SHP77 (cell line): ENCODE measurements around the gene SUSD1.

Experiments used
- DNase-seq, 2 experiments: peaks; one replicate each; lab custom pipeline; 2025; lab: John Stamatoyannopoulos, UW

SUSD1 gene

DNA sequence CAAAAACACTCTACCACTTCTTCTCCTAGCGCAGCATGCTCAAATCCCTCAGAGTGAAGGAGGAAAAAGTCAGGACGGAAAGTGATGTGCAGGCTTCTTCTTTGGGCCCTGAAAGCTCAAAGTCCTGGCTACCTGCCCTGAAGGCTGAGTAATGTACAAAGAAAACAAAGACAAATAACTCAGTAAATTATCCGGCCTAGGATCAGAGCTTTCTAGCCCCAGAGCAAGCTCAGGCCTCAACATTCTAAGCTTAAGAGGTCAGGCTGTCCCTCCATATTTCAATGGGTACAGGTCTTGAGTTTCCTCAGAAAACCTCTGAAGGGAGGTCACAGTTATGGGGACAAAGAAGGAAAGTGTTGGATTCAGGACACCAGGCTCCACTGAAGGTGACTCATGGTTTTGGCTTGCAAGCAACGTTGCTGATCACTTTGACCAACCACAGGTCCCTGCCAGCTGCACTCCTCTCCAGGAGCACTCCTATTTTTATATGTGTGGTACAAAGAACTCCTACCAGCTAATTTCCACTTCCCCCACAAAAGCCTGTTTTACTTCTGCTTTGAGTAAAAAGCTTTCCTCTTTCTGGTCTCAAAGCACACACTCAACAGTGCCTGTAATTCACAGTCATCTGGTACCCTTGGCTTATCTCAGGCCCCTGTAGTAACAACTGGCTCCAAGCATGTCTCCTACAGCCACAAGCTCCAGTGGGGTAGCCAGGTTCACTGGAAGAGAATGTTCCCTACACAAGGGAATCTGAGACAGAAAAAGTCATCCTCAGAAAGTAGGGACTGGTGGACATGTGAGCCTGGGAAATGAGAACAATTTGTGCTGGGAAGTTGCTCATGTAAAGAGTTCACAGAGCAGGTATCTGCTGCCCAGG is 162.8 kb downstream of the SUSD1 start:
- DNase-seq: no peak

DNA sequence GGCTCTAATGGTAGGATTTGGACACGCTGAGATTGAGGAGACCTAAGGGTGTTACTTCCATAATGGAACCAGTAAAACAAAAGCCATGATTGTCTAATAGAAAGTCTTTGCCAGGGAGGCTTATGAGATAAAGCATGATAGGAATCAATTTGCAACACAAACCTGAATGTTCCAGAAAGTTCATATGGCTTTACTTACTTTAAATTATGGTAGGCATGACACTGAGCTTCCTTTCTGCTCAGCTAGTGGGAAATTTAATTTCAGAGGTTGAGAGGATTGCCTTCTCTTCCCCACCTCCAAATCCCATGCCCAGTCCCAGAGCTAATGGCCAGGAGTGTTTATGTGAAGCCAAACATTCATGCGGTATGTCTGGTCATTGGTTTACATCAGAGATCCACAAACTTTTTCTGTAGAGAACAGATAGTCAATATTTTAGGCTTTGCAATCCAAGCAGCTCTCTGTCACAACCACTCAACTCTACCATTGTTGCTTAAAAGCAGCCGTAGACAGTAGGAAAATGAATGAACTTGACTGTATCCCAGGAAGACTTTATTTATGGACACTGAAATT is 164.0 kb downstream of the SUSD1 start:
- DNase-seq: no peak

DNA sequence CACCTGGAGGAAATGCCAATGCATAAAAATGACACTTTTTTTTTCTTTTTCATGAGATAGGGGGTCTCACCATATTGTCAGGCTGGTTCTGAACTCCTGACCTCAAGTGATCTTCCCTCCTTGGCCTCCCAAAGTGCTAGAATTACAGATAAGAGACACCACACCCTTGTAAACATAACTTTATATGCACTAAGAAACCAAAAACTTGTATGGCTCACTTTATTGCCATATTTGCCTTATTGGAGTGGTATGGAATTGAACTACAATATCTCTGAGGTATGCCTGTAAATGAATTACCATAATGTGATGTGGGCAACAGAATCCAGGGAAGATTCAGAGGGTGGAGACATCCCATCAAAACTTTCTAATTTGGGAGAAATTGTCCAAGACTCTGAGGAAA is 164.6 kb downstream of the SUSD1 start:
- no peak for DNase-seq

GRCh38 chr9:112009656-112010055 is 165.4 kb downstream of the SUSD1 start:
- DNase-seq: no peak

GRCh38 chr9:112007575-112008240 is 167.4 kb downstream of the SUSD1 start:
- no peak for DNase-seq

- DNase-seq: no peak
Observed at GRCh38 chr9:112006361-112007020, 168.6 kb downstream of the SUSD1 start.

- DNase-seq: no peak
Observed at GRCh38 chr9:112005939-112006338, 169.2 kb downstream of the SUSD1 start.

GRCh38 chr9:112003538-112003937 is 171.6 kb downstream of the SUSD1 start:
- DNase-seq: no peak

- no peak for DNase-seq
Observed at GRCh38 chr9:112002847-112003457, 172.1 kb downstream of the SUSD1 start.

DNA sequence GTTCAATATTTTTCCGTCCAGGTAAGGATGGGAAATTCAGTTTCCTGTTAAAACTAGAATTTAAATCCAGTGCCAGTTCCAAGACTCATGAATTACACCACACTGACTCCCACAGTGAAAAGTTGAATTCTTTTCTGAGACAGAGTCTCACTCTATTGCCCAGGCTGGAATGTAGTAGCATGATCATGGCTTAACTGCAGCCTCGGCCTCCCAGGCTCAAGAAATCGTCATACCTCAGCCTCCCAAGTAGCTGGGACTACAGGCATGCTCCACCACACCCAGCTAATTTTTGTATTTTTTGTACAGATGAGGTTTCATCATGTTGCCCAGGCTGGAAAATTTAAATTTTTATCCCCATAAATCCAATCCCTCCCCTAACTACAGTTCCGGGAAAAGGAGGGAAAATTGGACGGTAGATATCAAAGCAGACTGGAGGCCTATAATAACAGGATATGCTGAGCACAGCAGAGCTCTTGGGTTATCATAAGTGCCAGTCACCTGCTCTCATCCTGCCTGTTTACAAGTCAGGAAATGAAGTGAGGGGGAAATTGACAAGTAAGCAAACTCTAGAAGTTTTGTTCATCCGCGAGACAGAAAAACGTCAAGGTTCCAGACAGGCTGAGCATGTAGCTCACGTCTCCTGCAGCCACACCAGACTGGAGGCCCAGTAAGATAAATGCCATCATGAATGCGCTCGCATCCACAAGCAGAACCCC is 172.8 kb downstream of the SUSD1 start:
- DNase-seq: no peak

DNA sequence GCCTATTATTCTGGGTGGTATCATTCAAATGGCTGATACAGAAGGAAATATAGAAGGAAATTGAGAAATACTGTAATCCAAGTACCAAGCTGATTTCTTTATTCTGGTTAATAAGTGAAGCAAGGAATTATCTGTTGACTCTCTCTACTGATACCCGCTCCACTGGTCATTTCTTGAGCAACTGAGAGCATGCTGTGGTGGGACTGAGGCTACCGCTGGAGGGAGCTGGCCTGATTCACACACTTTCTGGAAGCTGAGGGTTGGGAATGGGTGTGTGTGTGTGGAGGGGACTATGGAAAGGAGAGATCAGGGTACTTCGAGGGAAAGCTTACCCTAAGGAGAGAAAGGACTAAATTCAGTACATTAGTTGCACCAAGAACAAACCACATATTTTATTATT is 174.4 kb downstream of the SUSD1 start:
- DNase-seq: no peak

GRCh38 chr9:111999319-111999718 is 175.8 kb downstream of the SUSD1 start:
- DNase-seq: no peak

GRCh38 chr9:111997831-111998230 is 177.3 kb downstream of the SUSD1 start:
- no peak for DNase-seq

DNA sequence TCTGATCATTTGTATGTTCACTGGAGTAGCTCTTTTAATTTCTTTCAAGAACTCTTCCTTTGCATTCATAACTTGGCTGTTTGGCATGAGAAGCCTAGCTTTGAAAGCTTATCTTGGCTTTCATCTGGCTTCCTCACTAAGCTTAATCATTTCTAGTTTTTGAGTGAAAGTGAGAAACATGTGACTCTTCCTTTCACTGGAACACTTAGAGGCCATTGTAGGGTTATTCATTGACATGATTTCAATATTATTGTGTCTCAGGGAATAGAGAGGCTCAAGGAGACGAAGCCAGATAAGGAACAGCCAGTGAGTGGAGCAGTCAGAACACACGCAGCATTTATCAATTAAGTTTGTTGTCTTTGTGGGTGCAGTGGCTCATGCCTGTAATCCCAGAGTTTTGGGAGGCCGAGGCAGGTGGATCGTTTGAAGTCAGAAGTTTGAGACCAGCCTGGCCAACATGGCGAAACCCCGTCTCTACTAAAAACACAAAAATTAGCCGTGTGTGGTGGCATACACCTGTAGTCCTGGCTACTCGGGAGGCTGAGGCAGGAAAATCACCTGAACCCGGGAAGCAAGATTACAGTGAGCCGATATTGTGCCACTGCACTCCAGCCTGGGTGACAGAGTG is 180.2 kb downstream of the SUSD1 start:
- no peak for DNase-seq

GRCh38 chr9:111993319-111993718 is 181.8 kb downstream of the SUSD1 start:
- no peak for DNase-seq

DNA sequence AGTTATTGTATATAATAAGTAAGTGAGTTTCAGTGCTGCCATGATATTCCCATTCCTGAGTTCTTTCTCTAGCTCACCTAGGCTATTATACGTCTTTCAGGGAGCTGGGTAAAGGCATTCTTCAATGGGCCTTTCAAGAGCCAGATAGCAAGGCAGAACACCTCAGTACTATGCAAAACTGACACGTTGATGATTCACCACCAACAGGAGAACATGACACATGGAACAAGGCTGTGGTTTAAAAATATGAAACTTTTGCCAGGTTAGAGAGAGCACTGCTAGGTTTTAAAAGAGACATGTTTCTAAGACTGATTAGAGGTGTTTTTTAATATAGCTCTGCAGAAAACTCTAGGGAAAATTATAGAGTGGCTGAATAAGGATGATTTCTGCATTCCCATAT is 182.6 kb downstream of the SUSD1 start:
- DNase-seq: no peak

DNA sequence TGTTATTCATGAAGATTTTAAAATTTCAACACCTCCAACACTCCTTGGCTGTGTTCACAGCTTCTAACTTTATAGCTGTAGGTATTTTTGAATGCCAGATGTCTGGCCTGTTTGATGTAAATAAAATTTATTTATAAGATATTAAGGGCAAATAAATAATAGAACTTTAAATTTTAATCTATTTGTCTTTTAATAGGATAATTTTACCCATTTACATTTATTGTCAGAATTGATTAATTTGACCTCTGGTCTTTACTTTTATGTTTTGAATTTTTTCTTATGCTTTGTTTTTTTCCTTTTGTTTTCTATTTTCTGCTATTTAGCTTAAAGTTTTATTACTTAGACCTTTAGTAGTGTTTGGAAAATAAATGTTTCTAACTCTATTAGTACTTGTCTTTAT is 183.9 kb downstream of the SUSD1 start:
- no peak for DNase-seq
